ENCODE measurements around the gene CD83.

GRCh38 chr6:14109411-14109826 lies 8.2 kb upstream of the CD83 start:
- TF ChIP-seq POLR2A (IDR thresholded peaks at IDR 0.05; ENCODE audit: low read depth, low read length) = no peak
- no peak for TF ChIP-seq CTCF (conservative IDR thresholded peaks at IDR 0.05; ENCODE audit: low read depth, low read length)
- no peak for TF ChIP-seq MAFK (IDR thresholded peaks at IDR 0.05; ENCODE audit: low read depth, low read length)
- TF ChIP-seq RCOR1 (IDR thresholded peaks at IDR 0.05; ENCODE audit: insufficient replicate concordance, low read length) = no peak

Data from IMR-90 (cell line).